Ammon's horn (tissue), 1 donor: ENCODE data around the gene ZNF473.

Experiments
- DNase-seq: peaks from one replicate; pipeline ENCODE4 v3.0.0-alpha.2; 2016; ENCODE audit warnings: low spot score

ZNF473 gene

GRCh38 chr19:50025794-50026549, at the start of gene ZNF473:
Gene ZNF473 (plus strand): TSS chr19:50026005. CDS start chr19:50031083, 5,078 bp downstream.
- peak; percentile 94 for DNase-seq

GRCh38 chr19:49976496-49976895, 49.3 kb upstream of the ZNF473 start:
- DNase-seq: no peak

GRCh38 chr19:49977076-49977475, 48.7 kb upstream of the ZNF473 start:
- DNase-seq: no peak

GRCh38 chr19:49977881-49978280, 47.9 kb upstream of the ZNF473 start:
- DNase-seq: no peak

GRCh38 chr19:49978324-49978723, 47.5 kb upstream of the ZNF473 start:
- DNase-seq: no peak

GRCh38 chr19:49981603-49982593, 43.9 kb upstream of the ZNF473 start:
- no peak for DNase-seq

GRCh38 chr19:49983645-49984229, 42.1 kb upstream of the ZNF473 start:
- peak; percentile 68 for DNase-seq

GRCh38 chr19:49984491-49984890, 41.3 kb upstream of the ZNF473 start:
- DNase-seq: no peak

GRCh38 chr19:49985871-49986270, 39.9 kb upstream of the ZNF473 start:
- DNase-seq: peak; percentile 27

GRCh38 chr19:49986354-49986753, 39.5 kb upstream of the ZNF473 start:
- DNase-seq: no peak

GRCh38 chr19:49987159-49987698, 38.6 kb upstream of the ZNF473 start:
- DNase-seq: peak; percentile 85

GRCh38 chr19:49988007-49988406, 37.8 kb upstream of the ZNF473 start:
- no peak for DNase-seq

GRCh38 chr19:49988433-49988832, 37.4 kb upstream of the ZNF473 start:
- DNase-seq: peak; percentile 76

GRCh38 chr19:49997709-49998108, 28.1 kb upstream of the ZNF473 start:
- peak; percentile 21 for DNase-seq

GRCh38 chr19:49999371-50000010, 26.3 kb upstream of the ZNF473 start:
- no peak for DNase-seq

- DNase-seq: no peak
These were observed 25.6 kb upstream of the ZNF473 start for GRCh38 chr19:50000038-50000840.

GRCh38 chr19:50000841-50001557, 24.8 kb upstream of the ZNF473 start:
- DNase-seq: no peak

- no peak for DNase-seq
These were observed 24.0 kb upstream of the ZNF473 start for GRCh38 chr19:50001775-50002174.

GRCh38 chr19:50002386-50002960, 23.3 kb upstream of the ZNF473 start:
- no peak for DNase-seq
